ENCODE results near the gene NIT1.

The NIT1 gene

GRCh38 chr1:161071886-161072371, 46.0 kb upstream of the NIT1 start:
- no peaks in the 10 kb centered on the region for H3K9me3 Mint-ChIP-seq
- H3K4me3 Mint-ChIP-seq: no peak overlapping the region
- peaks cover 13% of the 10 kb centered on the region for H3K27me3 Mint-ChIP-seq (ENCODE audit: low read depth, poor library complexity)
- TF ChIP-seq, protein P1, sequence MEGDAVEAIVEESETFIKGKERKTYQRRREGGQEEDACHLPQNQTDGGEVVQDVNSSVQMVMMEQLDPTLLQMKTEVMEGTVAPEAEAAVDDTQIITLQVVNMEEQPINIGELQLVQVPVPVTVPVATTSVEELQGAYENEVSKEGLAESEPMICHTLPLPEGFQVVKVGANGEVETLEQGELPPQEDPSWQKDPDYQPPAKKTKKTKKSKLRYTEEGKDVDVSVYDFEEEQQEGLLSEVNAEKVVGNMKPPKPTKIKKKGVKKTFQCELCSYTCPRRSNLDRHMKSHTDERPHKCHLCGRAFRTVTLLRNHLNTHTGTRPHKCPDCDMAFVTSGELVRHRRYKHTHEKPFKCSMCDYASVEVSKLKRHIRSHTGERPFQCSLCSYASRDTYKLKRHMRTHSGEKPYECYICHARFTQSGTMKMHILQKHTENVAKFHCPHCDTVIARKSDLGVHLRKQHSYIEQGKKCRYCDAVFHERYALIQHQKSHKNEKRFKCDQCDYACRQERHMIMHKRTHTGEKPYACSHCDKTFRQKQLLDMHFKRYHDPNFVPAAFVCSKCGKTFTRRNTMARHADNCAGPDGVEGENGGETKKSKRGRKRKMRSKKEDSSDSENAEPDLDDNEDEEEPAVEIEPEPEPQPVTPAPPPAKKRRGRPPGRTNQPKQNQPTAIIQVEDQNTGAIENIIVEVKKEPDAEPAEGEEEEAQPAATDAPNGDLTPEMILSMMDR (IDR thresholded peaks at IDR 0.05): peak; percentile 60
- DNase-seq: peak; percentile 48
- H3K36me3 Mint-ChIP-seq (ENCODE audit: low read depth): no peaks in the 10 kb centered on the region
- H3K27ac Mint-ChIP-seq: no peak overlapping the region
- peaks cover 29% of the 10 kb centered on the region for H3K4me1 Mint-ChIP-seq

DNA sequence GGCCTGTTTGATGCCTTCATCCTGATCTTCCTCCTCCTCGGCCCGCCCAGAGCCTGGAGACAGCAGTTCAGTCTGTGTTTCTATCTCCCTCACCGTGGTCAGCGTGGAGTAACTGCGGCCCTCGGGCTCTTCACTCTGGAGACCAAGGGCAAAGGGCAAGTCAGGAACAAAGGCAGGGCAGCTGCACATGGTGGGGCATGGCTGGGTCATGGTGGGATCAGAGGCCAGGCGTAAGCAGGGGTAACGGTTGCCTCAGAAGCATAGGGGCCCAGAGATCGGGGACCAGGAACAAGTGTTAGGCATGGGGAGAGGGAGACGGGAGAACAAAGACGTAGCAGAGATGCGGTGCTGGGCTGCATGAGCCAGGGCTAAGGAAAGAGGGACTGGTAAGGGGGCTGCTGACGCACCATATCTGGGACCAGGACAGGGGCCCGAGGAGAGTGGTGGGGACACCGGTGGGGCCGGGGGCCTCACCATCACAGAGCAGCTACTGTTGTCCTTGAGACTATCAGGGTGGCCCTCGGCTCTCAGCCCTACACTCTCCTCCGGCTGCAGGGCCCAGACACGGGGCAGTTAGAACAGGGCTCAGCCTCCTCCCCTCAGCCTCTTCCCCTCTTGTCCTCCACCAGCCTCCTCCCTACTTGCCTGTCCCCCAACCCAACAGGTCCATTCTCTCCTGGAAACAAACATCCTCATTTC, 45.0 kb upstream of the NIT1 start:
- Mint-ChIP-seq H3K4me3 (no peak overlapping the region), H3K9me3 (no peaks in the 10 kb centered on the region)

GRCh38 chr1:161073474-161074121, 44.3 kb upstream of the NIT1 start:
- Mint-ChIP-seq H3K4me3 (no peak overlapping the region), H3K9me3 (no peaks in the 10 kb centered on the region), H3K36me3 (ENCODE audit: low read depth) (no peaks in the 10 kb centered on the region), H3K4me1 (peaks cover 31% of the 10 kb centered on the region), H3K27me3 (ENCODE audit: low read depth, poor library complexity) (peaks cover 9% of the 10 kb centered on the region), H3K27ac (no peak overlapping the region)
- TF ChIP-seq, protein P1 (IDR thresholded peaks at IDR 0.05): no peak
- DNase-seq: no peak

More for the DNA sequence above, 45.0 kb upstream of the NIT1 start:
- Mint-ChIP-seq H3K36me3 (ENCODE audit: low read depth) (no peaks in the 10 kb centered on the region), H3K27ac (no peak overlapping the region), H3K27me3 (ENCODE audit: low read depth, poor library complexity) (peaks cover 10% of the 10 kb centered on the region), H3K4me1 (peaks cover 34% of the 10 kb centered on the region)
- TF ChIP-seq, protein P1 (IDR thresholded peaks at IDR 0.05): no peak
- DNase-seq: no peak

GRCh38 chr1:161074676-161075368, 43.1 kb upstream of the NIT1 start:
- Mint-ChIP-seq H3K36me3 (ENCODE audit: low read depth) (no peaks in the 10 kb centered on the region), H3K4me3 (no peak overlapping the region), H3K27ac (peak overlapping the region; percentile 60), H3K27me3 (ENCODE audit: low read depth, poor library complexity) (peaks cover 9% of the 10 kb centered on the region), H3K4me1 (peaks cover 24% of the 10 kb centered on the region), H3K9me3 (no peaks in the 10 kb centered on the region)
- DNase-seq: no peak
- TF ChIP-seq, protein P1 (IDR thresholded peaks at IDR 0.05): no peak

- Mint-ChIP-seq H3K4me1 (peaks cover 33% of the 10 kb centered on the region), H3K9me3 (no peaks in the 10 kb centered on the region), H3K27ac (no peak overlapping the region), H3K4me3 (no peak overlapping the region), H3K27me3 (ENCODE audit: low read depth, poor library complexity) (peaks cover 9% of the 10 kb centered on the region), H3K36me3 (ENCODE audit: low read depth) (no peaks in the 10 kb centered on the region)
- DNase-seq: no peak
- TF ChIP-seq, protein P1 (IDR thresholded peaks at IDR 0.05): no peak
Measured at GRCh38 chr1:161076410-161076809, 41.5 kb upstream of the NIT1 start.

Data from nephron progenitor cell (in vitro differentiated cells).